GM12801 (cell line): ENCODE results near the gene CRCP.

ENCODE experiments used
- CTCF ChIP-seq: IDR thresholded peaks from one replicate; pipeline ENCODE4 v1.5.1; 2011; ENCODE audit warnings: control low read depth; ENCODE audit not compliant: insufficient read length; ENCODE audit errors: extremely low read depth

CRCP gene

GRCh38 chr7:66082083-66082482 lies 32.6 kb upstream of the CRCP start:
- no peak for TF ChIP-seq CTCF

GRCh38 chr7:66082886-66083415 lies 31.7 kb upstream of the CRCP start:
- TF ChIP-seq CTCF = no peak

GRCh38 chr7:66083677-66084076 lies 31.0 kb upstream of the CRCP start:
- no peak for TF ChIP-seq CTCF

GRCh38 chr7:66088861-66089838 lies 25.5 kb upstream of the CRCP start:
- no peak for TF ChIP-seq CTCF

- no peak for TF ChIP-seq CTCF
These were observed 22.0 kb upstream of the CRCP start for GRCh38 chr7:66092654-66093053.

- no peak for TF ChIP-seq CTCF
These were observed 19.6 kb upstream of the CRCP start for GRCh38 chr7:66095010-66095409.

- no peak for TF ChIP-seq CTCF
These were observed 15.5 kb upstream of the CRCP start for GRCh38 chr7:66099232-66099550.
